HG03280 (cell line): Measurements from ENCODE around the gene SLC1A5.

Experiments used
- ATAC-seq: cut with Tn5 transposase; IDR thresholded peaks from one replicate; pipeline ENCODE4 v1.9.1; 2021; ENCODE audit warnings: mild to moderate bottlenecking, moderate library complexity; ENCODE audit not compliant: unreplicated experiment

The SLC1A5 gene

GRCh38 chr19:46745030-46745429 lies 43.4 kb downstream of the SLC1A5 start:
- no peak for ATAC-seq

GRCh38 chr19:46744005-46744691 lies 44.2 kb downstream of the SLC1A5 start:
- no peak for ATAC-seq

GRCh38 chr19:46742926-46743480 lies 45.4 kb downstream of the SLC1A5 start:
- ATAC-seq = no peak

- ATAC-seq = no peak
Measured at GRCh38 chr19:46741447-46741846, 46.9 kb downstream of the SLC1A5 start.

- ATAC-seq = no peak
Measured at GRCh38 chr19:46739290-46739771, 49.1 kb downstream of the SLC1A5 start.

- no peak for ATAC-seq
Measured at GRCh38 chr19:46737761-46738171, 50.6 kb downstream of the SLC1A5 start.

GRCh38 chr19:46737298-46737654 lies 51.1 kb downstream of the SLC1A5 start:
- ATAC-seq = no peak

GRCh38 chr19:46736531-46737297 lies 51.7 kb downstream of the SLC1A5 start:
- no peak for ATAC-seq

GRCh38 chr19:46733690-46734292 lies 54.6 kb downstream of the SLC1A5 start:
- no peak for ATAC-seq

GRCh38 chr19:46732966-46733689 lies 55.3 kb downstream of the SLC1A5 start:
- ATAC-seq = no peak

GRCh38 chr19:46732172-46732938 lies 56.0 kb downstream of the SLC1A5 start:
- no peak for ATAC-seq

- no peak for ATAC-seq
Measured at GRCh38 chr19:46731584-46731983, 56.8 kb downstream of the SLC1A5 start.

GRCh38 chr19:46731007-46731501 lies 57.3 kb downstream of the SLC1A5 start:
- no peak for ATAC-seq

- ATAC-seq = no peak
Measured at GRCh38 chr19:46730595-46730994, 57.8 kb downstream of the SLC1A5 start.

- ATAC-seq = no peak
Measured at GRCh38 chr19:46730187-46730586, 58.2 kb downstream of the SLC1A5 start.

GRCh38 chr19:46729696-46730095 lies 58.7 kb downstream of the SLC1A5 start:
- ATAC-seq = no peak

GRCh38 chr19:46728693-46729339 lies 59.6 kb downstream of the SLC1A5 start:
- no peak for ATAC-seq

- no peak for ATAC-seq
Measured at GRCh38 chr19:46728208-46728607, 60.2 kb downstream of the SLC1A5 start.

- ATAC-seq = no peak
Measured at GRCh38 chr19:46727757-46728156, 60.6 kb downstream of the SLC1A5 start.
